B cell (primary cell): ENCODE measurements around the gene ORAI3. TPM values are rescaled to one million over a fixed set of nuclear protein-coding genes. Genes with fewer than 3 reads are reported as not detected.

Experiments used
- ATAC-seq: fragments of 200-7000 bp; cut with Tn5 transposase; one replicate; pipeline ENCODE4 v1.10.0; 2021; ENCODE audit warnings: low read depth, mild to moderate bottlenecking, moderate number of reproducible peaks, moderate library complexity
- CTCF ChIA-PET: fragments of 350-600 bp; sonication (Branson Sonifier 250); formaldehyde crosslinking; loops from one replicate; lab custom pipeline; 2021; ENCODE audit warnings: antibody characterized with exemption, inconsistent platforms; lab: Charles Lee
- POLR2A ChIA-PET: fragments of 350-600 bp; sonication (Branson Sonifier 250); formaldehyde crosslinking; loops from one replicate; lab custom pipeline; 2021; ENCODE audit warnings: antibody characterized with exemption; lab: Charles Lee
- DNase-seq: peaks from one replicate; pipeline ENCODE4 v3.0.0; 2013
- H2AFZ ChIP-seq: 2 replicates; pipeline ENCODE4 v1.6.1; 2012; ENCODE audit warnings: mild to moderate bottlenecking, low read depth, low read length; ENCODE audit not compliant: insufficient read depth, poor library complexity, severe bottlenecking
- H3K27ac ChIP-seq, 2 donors: 1 replicate in 1 of 2; 2 replicates in 1 of 2; pipeline ENCODE4 v1.5.1; 2012 to 2013; ENCODE audit warnings: low read length in 2 of 2, mild to moderate bottlenecking in 2 of 2, moderate library complexity in 1 of 2
- H3K27me3 ChIP-seq, 4 experiments: fragments of 200-600 bp in 1 of 4; sonication (generic) in 1 of 4; replicated peaks in 1 of 4; 1 replicate in 2 of 4; 2 replicates in 2 of 4; pipeline versions ENCODE4 v1.6.1 to v1.7.0; 2013 to 2016; ENCODE audit warnings: low read length in 3 of 4, mild to moderate bottlenecking in 2 of 4, mixed read lengths in 1 of 4, moderate library complexity in 1 of 4; ENCODE audit not compliant: insufficient read depth in 4 of 4, control insufficient read depth in 3 of 4; ENCODE audit errors: control extremely low read depth in 1 of 4
- H3K36me3 ChIP-seq, 2 experiments: replicated peaks in 1 of 2; 1 replicate in 1 of 2; 2 replicates in 1 of 2; pipeline versions ENCODE4 v1.6.1 to v1.7.1; 2013; ENCODE audit warnings: low read length in 1 of 2; ENCODE audit not compliant: insufficient read depth in 2 of 2, control insufficient read depth in 1 of 2; ENCODE audit errors: control extremely low read depth in 1 of 2, extremely low read depth in 1 of 2
- H3K4me1 ChIP-seq, 2 donors: fragments of 200-600 bp in 1 of 2; sonication (generic) in 1 of 2; 1 replicate in 1 of 2; 2 replicates in 1 of 2; pipeline versions ENCODE4 v1.5.1 to v1.6.1; 2013 to 2017; ENCODE audit warnings: low read length in 2 of 2; ENCODE audit not compliant: control insufficient read depth in 2 of 2, insufficient read depth in 2 of 2
- H3K4me2 ChIP-seq: replicated peaks from 2 replicates; pipeline ENCODE3; 2012; ENCODE audit warnings: mild to moderate bottlenecking, low read depth, low read length; ENCODE audit not compliant: poor library complexity, severe bottlenecking
- H3K4me3 ChIP-seq, 5 experiments: fragments of 200-600 bp in 1 of 5; sonication (generic) in 1 of 5; 1 replicate in 3 of 5; 2 replicates in 2 of 5; pipeline versions ENCODE4 v1.5.1 to v1.7.0; 2011 to 2016; ENCODE audit warnings: low read length in 4 of 5, mild to moderate bottlenecking in 4 of 5, low read depth in 2 of 5, control low read depth in 1 of 5, moderate library complexity in 1 of 5; ENCODE audit not compliant: insufficient read depth in 1 of 5; ENCODE audit errors: control extremely low read depth in 1 of 5, extremely low read depth in 1 of 5
- H3K79me2 ChIP-seq: fragments of 200-600 bp; sonication (generic); one replicate; pipeline ENCODE4 v1.6.0; 2016; ENCODE audit warnings: low read length; ENCODE audit not compliant: control insufficient read depth, insufficient read depth
- H3K9ac ChIP-seq: fragments of 200-600 bp; sonication (generic); 2 replicates; pipeline ENCODE4 v1.6.1; 2017; ENCODE audit warnings: mild to moderate bottlenecking, low read length, moderate library complexity
- H3K9me3 ChIP-seq, 3 donors: one replicate each; pipeline versions ENCODE4 v1.6.1 to v1.7.1; 2013; ENCODE audit warnings: low read length in 2 of 3; ENCODE audit not compliant: control insufficient read depth in 2 of 3, insufficient read depth in 1 of 3; ENCODE audit errors: control extremely low read depth in 1 of 3
- H4K20me1 ChIP-seq: 2 replicates; pipeline ENCODE4 v1.6.0; 2012; ENCODE audit warnings: mild to moderate bottlenecking, low read length; ENCODE audit not compliant: insufficient read depth, control insufficient read depth, poor library complexity, severe bottlenecking
- H3K27ac Mint-ChIP-seq: one replicate; pipeline ENCODE4 v1.8.0; 2021; ENCODE audit warnings: mixed read lengths
- H3K27me3 Mint-ChIP-seq: one replicate; pipeline ENCODE4 v1.8.0; 2021; ENCODE audit warnings: mixed read lengths
- H3K4me1 Mint-ChIP-seq: one replicate; pipeline ENCODE4 v1.8.0; 2021; ENCODE audit warnings: mixed read lengths
- H3K4me3 Mint-ChIP-seq: one replicate; pipeline ENCODE4 v1.8.0; 2021; ENCODE audit warnings: mixed read lengths
- H3K9me3 Mint-ChIP-seq: one replicate; pipeline ENCODE4 v1.8.0; 2022; ENCODE audit warnings: mixed read lengths; ENCODE audit not compliant: insufficient read depth
- EZH2 ChIP-seq: IDR thresholded peaks from 2 replicates; pipeline ENCODE4 v1.6.1; 2012; ENCODE audit warnings: borderline replicate concordance, low read depth, mild to moderate bottlenecking, moderate library complexity, low read length; ENCODE audit not compliant: insufficient read depth, poor library complexity, severe bottlenecking
- WGBS: methylation state at CpG from one replicate; pipeline ENCODE4 v1.1.5; 2013; ENCODE audit warnings: missing lambda C conversion rate; ENCODE audit not compliant: insufficient coverage; 5-methylcytosine and 5-hydroxymethylcytosine counted together
- intact Hi-C: fragments of 100-400 bp; cut with micrococcal nuclease; formaldehyde crosslinking; loops from one replicate; pipeline ENCODE4 v1.10.0; 2022
- polyA plus RNA-seq: library from polyadenylated mRNA; depleted of rRNA; stranded (reverse); fragments of >200 nt; gene quantifications from 2 replicates; pipeline ENCODE4 v1.2.3, GENCODE V29; 2012
- total RNA-seq, 2 donors: library from RNA; stranded (reverse); fragments of 120-200 nt in 1 of 2; gene quantifications; 1 replicate in 1 of 2; 2 replicates in 1 of 2; pipeline versions ENCODE4 v1.2.3 to v1.2.4, GENCODE V29; 2013 to 2022
- TF ChIP-seq, protein P1 (sequence below): fragments of 200-600 bp; IDR thresholded peaks from one replicate; pipeline ENCODE4 v1.8.0; 2022; ENCODE audit warnings: antibody characterized with exemption, mild to moderate bottlenecking

The ORAI3 gene
- total and polyA plus RNA-seq, 2 donors (not counting 1 experiment from before 2014, with no cell fraction given), result 32.2 to 51.8 TPM

DNA sequence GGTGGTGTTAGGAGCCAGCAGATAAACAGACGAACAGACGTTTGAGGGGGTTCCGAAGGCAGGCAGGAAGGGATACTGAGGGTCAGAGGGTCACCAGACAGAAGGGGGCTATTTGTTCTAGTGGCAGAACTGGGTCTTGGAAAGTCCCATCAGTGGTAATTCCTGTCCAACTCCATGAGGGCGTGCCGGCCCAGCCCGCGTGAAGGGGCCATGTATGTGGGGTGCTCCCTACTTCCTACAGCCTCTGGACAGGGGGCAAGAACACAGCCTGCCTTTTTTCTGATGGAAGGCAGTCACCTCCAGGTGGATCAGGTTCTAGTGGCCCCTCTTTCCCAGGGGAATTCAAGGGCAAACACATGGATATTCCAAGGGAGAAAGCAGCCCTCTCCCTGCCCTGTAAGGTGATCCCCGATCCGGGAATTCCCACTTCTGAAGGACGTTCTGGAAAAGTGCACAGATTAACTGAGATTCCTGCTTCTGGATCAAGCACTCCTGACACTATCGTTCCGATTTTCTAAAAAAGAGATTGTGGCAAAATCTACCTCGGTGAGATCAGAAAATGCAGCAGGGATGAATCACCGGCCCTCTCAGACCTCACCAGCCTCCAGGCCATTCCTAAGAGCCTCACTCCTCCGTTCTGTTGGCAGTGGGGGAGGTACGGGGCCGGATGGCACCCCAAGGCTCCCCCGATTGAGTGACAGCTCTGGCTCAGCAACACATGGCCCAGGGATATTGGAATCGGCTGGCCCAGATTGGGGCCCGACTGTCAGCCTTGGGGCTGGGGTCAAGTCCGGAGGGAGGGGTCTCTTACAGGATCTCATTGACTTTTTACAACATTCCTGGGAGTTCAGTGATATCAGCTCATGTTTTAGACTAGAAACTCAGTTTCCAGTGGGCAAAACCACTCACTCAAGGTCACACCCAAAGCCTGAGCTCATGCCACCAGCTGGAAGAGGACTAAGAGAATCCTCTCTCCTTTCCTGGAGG lies 49.1 kb downstream of the ORAI3 start:
- no peaks in the 10 kb centered on the region for H3K79me2 ChIP-seq
- Mint-ChIP-seq H3K4me1 (peaks cover 9% of the 10 kb centered on the region), H3K9me3 (no peaks in the 10 kb centered on the region), H3K27me3 (no peaks in the 10 kb centered on the region), H3K27ac (peak overlapping the region; percentile 32), H3K4me3 (peak overlapping the region; percentile 91)
- no peaks in the 10 kb centered on the region for H3K36me3 ChIP-seq
- H3K9me3 ChIP-seq, result peaks cover 0 to 5% (median 0%) of the 10 kb centered on the region in 3 donors
- H3K9ac ChIP-seq, result peak overlapping the region; percentile 72
- CTCF ChIA-PET, result interaction anchor here (0.6 to 1.8 kb wide), 8 partner anchors 12 to 463 kb away, joined by 3 to 6 read pairs (median 3); partner anchors contain the start of genes HSD3B7 and ZNF668
- no peak overlapping the region for H3K27ac ChIP-seq
- TF ChIP-seq EZH2, result no peak
- TF ChIP-seq, protein P1, sequence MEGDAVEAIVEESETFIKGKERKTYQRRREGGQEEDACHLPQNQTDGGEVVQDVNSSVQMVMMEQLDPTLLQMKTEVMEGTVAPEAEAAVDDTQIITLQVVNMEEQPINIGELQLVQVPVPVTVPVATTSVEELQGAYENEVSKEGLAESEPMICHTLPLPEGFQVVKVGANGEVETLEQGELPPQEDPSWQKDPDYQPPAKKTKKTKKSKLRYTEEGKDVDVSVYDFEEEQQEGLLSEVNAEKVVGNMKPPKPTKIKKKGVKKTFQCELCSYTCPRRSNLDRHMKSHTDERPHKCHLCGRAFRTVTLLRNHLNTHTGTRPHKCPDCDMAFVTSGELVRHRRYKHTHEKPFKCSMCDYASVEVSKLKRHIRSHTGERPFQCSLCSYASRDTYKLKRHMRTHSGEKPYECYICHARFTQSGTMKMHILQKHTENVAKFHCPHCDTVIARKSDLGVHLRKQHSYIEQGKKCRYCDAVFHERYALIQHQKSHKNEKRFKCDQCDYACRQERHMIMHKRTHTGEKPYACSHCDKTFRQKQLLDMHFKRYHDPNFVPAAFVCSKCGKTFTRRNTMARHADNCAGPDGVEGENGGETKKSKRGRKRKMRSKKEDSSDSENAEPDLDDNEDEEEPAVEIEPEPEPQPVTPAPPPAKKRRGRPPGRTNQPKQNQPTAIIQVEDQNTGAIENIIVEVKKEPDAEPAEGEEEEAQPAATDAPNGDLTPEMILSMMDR, result no peak
- H3K4me1 ChIP-seq, result peaks cover 9 to 13% of the 10 kb centered on the region in 2 donors
- H3K27me3 ChIP-seq, result peaks cover 0 to 7% (median 0%) of the 10 kb centered on the region in 4 experiments
- H2AFZ ChIP-seq, result peak overlapping the region; percentile 96
- peak overlapping the region in 4 of 5 experiments; percentile 54 to 72 (median 66) for H3K4me3 ChIP-seq
- DNase-seq (no peak), ATAC-seq (no peak)
- H4K20me1 ChIP-seq, result no peaks in the 10 kb centered on the region
- intact Hi-C loops, result loop anchor here (1.0 kb wide), 5 partner anchors 36 to 144 kb away; partner anchors contain the start of genes SETD1A and VKORC1
- POLR2A ChIA-PET, result interaction anchor here (0.5 to 1.6 kb wide), 6 partner anchors 122 to 1232 kb away, joined by 3 to 6 read pairs (median 4); partner anchors contain the start of gene FUS
- peak overlapping the region; percentile 88 for H3K4me2 ChIP-seq
- 82% methylated on average over 17 of the region's 21 CpGs for WGBS
